Mesothelial cell of epicardium (in vitro differentiated cells): ENCODE data around the gene ITPKA. TPM values are rescaled to one million over a fixed set of nuclear protein-coding genes. Genes with fewer than 3 reads are reported as not detected.

ENCODE experiments used
- DNase-seq, 2 experiments: peaks; one replicate each; pipeline ENCODE4 v3.0.0; 2021; ENCODE audit warnings: low spot score in 2 of 2; ENCODE audit not compliant: unreplicated experiment in 2 of 2
- H3K27ac Mint-ChIP-seq: 2 replicates; pipeline ENCODE4 v1.8.0; 2021; ENCODE audit warnings: mixed read lengths
- H3K27me3 Mint-ChIP-seq: 2 replicates; pipeline ENCODE4 v1.8.0; 2021; ENCODE audit warnings: low read depth, mixed read lengths
- H3K36me3 Mint-ChIP-seq: 2 replicates; pipeline ENCODE4 v1.8.0; 2021; ENCODE audit warnings: mixed read lengths
- H3K4me1 Mint-ChIP-seq: 2 replicates; pipeline ENCODE4 v1.8.0; 2021; ENCODE audit warnings: mixed read lengths
- H3K4me3 Mint-ChIP-seq: 2 replicates; pipeline ENCODE4 v1.8.0; 2021; ENCODE audit warnings: mild to moderate bottlenecking, moderate library complexity, mixed read lengths
- H3K9me3 Mint-ChIP-seq: 2 replicates; pipeline ENCODE4 v1.8.0; 2021; ENCODE audit warnings: mixed read lengths
- CTCF ChIP-seq: fragments of 200-600 bp; sonication (generic); IDR thresholded peaks from one replicate; pipeline ENCODE4 v1.5.0; 2021; ENCODE audit warnings: antibody characterized with exemption; ENCODE audit not compliant: unreplicated experiment
- total RNA-seq: library from RNA; stranded (reverse); gene quantifications from 3 replicates; pipeline ENCODE4 v1.2.1, GENCODE V29; 2021

ITPKA gene
- total RNA-seq, 1 donor from 2014 or later = 0.80 TPM

- no peaks in the 10 kb centered on the region for H3K27me3 Mint-ChIP-seq
- TF ChIP-seq CTCF = no peak
- H3K9me3 Mint-ChIP-seq = peaks cover 3% of the 10 kb centered on the region
- peaks cover 60% of the 10 kb centered on the region for H3K36me3 Mint-ChIP-seq
- H3K4me1 Mint-ChIP-seq = no peaks in the 10 kb centered on the region
- H3K4me3 Mint-ChIP-seq = no peak overlapping the region
- DNase-seq = no peak
- H3K27ac Mint-ChIP-seq = no peak overlapping the region
These were observed 13.1 kb upstream of the ITPKA start for GRCh38 chr15:41480396-41481140.

- no peak overlapping the region for H3K27ac Mint-ChIP-seq
- H3K9me3 Mint-ChIP-seq = peaks cover 3% of the 10 kb centered on the region
- no peaks in the 10 kb centered on the region for H3K27me3 Mint-ChIP-seq
- no peaks in the 10 kb centered on the region for H3K4me1 Mint-ChIP-seq
- no peak for TF ChIP-seq CTCF
- DNase-seq = no peak
- no peak overlapping the region for H3K4me3 Mint-ChIP-seq
- peaks cover 56% of the 10 kb centered on the region for H3K36me3 Mint-ChIP-seq
These were observed 11.4 kb upstream of the ITPKA start for GRCh38 chr15:41482110-41482877.

- TF ChIP-seq CTCF = no peak
- Mint-ChIP-seq H3K36me3 (peaks cover 52% of the 10 kb centered on the region), H3K4me1 (no peaks in the 10 kb centered on the region), H3K27me3 (no peaks in the 10 kb centered on the region), H3K27ac (no peak overlapping the region), H3K9me3 (peaks cover 3% of the 10 kb centered on the region), H3K4me3 (no peak overlapping the region)
- no peak for DNase-seq
These were observed 10.6 kb upstream of the ITPKA start for GRCh38 chr15:41483115-41483514.

- H3K27ac Mint-ChIP-seq = no peak overlapping the region
- TF ChIP-seq CTCF = no peak
These were observed 10.2 kb upstream of the ITPKA start for GRCh38 chr15:41483519-41483918.

GRCh38 chr15:41484937-41485625 lies 8.6 kb upstream of the ITPKA start:
- Mint-ChIP-seq H3K36me3 (peaks cover 40% of the 10 kb centered on the region), H3K27ac (no peak overlapping the region), H3K4me1 (no peaks in the 10 kb centered on the region), H3K4me3 (no peak overlapping the region), H3K9me3 (peaks cover 3% of the 10 kb centered on the region), H3K27me3 (no peaks in the 10 kb centered on the region)
- no peak for DNase-seq
- TF ChIP-seq CTCF = no peak

More at GRCh38 chr15:41483519-41483918, 10.2 kb upstream of the ITPKA start:
- Mint-ChIP-seq H3K4me1 (no peaks in the 10 kb centered on the region), H3K36me3 (peaks cover 50% of the 10 kb centered on the region), H3K9me3 (peaks cover 3% of the 10 kb centered on the region), H3K27me3 (no peaks in the 10 kb centered on the region), H3K4me3 (no peak overlapping the region)
- DNase-seq = no peak
